HepG2 (cell line): ENCODE measurements around the gene SNF8. TPM values are rescaled to one million over a fixed set of nuclear protein-coding genes. Genes with fewer than 3 reads are reported as not detected.

Experiments used
- ARNT2 ChIP-seq: sonication (generic); formaldehyde crosslinking; IDR thresholded peaks from 2 replicates; pipeline ENCODE4 v1.8.0; 2022; ENCODE audit warnings: mild to moderate bottlenecking, low read depth, missing genetic modification reagents, moderate library complexity
- EEA1 ChIP-seq: sonication (generic); formaldehyde crosslinking; IDR thresholded peaks from 2 replicates; pipeline ENCODE4 v1.5.1; 2020; ENCODE audit warnings: mild to moderate bottlenecking, missing genetic modification reagents, borderline replicate concordance
- GATAD2A ChIP-seq: IDR thresholded peaks from 2 replicates; pipeline ENCODE4 v1.6.1; 2016
- HMG20A ChIP-seq: IDR thresholded peaks from 2 replicates; pipeline ENCODE4 v1.6.1; 2016; ENCODE audit warnings: borderline replicate concordance
- KAT2B ChIP-seq: fragments of 150-350 bp; IDR thresholded peaks from 2 replicates; pipeline ENCODE4 v1.6.1; 2014; ENCODE audit warnings: low read depth, low read length, borderline replicate concordance
- NKX3-1 ChIP-seq: sonication (generic); formaldehyde crosslinking; IDR thresholded peaks from 2 replicates; pipeline ENCODE4 v1.5.0; 2020; ENCODE audit warnings: missing genetic modification reagents
- REPIN1 ChIP-seq: sonication (generic); formaldehyde crosslinking; IDR thresholded peaks from 2 replicates; pipeline ENCODE4 v1.8.0; 2022; ENCODE audit warnings: missing genetic modification reagents, low read depth, mild to moderate bottlenecking, borderline replicate concordance
- SALL2 ChIP-seq: sonication (generic); formaldehyde crosslinking; IDR thresholded peaks from 2 replicates; pipeline ENCODE4 v1.8.1; 2023; ENCODE audit warnings: mild to moderate bottlenecking, missing genetic modification reagents, inconsistent platforms
- TOE1 ChIP-seq: sonication (generic); formaldehyde crosslinking; IDR thresholded peaks from 2 replicates; pipeline ENCODE4 v1.4.0; 2020; ENCODE audit warnings: mild to moderate bottlenecking, missing genetic modification reagents
- ZEB1 ChIP-seq: IDR thresholded peaks from 2 replicates; pipeline ENCODE4 v1.6.1; 2012; ENCODE audit warnings: mild to moderate bottlenecking, low read depth, inconsistent platforms; ENCODE audit not compliant: insufficient replicate concordance
- ZFP62 ChIP-seq: sonication (generic); formaldehyde crosslinking; IDR thresholded peaks from 2 replicates; pipeline ENCODE4 v1.4.0; 2020; ENCODE audit warnings: missing genetic modification reagents
- ZNF772 ChIP-seq: sonication (generic); formaldehyde crosslinking; IDR thresholded peaks from 2 replicates; pipeline ENCODE4 v1.5.0; 2020; ENCODE audit warnings: mild to moderate bottlenecking, missing genetic modification reagents
- polyA plus RNA-seq, 8 experiments: library from polyadenylated mRNA; depleted of rRNA in 3 of 8; stranded (reverse) in 7 of 8; unstranded in 1 of 8; fragments of >200 nt; fragmentation: Illumina TruSeq in 4 of 8; extraction: Trizol in 4 of 8; gene quantifications; 2 replicates each; pipeline versions ENCODE4 v1.2.1 to v1.2.3, GENCODE V29; 2011 to 2016; ENCODE audit warnings: low read depth in 4 of 8, missing spikeins in 1 of 8, mixed read lengths in 1 of 8; ENCODE audit not compliant: insufficient read depth in 1 of 8
- total RNA-seq, 5 experiments: library from RNA; depleted of rRNA; stranded (reverse); fragments of >200 nt; fragmentation: Illumina TruSeq; extraction: Trizol; gene quantifications; 2 replicates each; pipeline ENCODE4 v1.2.3, GENCODE V29; 2016; ENCODE audit warnings: low read depth in 1 of 5
- TF ChIP-seq, protein P1 (sequence below): sonication (generic); formaldehyde crosslinking; IDR thresholded peaks from 2 replicates; pipeline ENCODE4 v1.4.0; 2020; ENCODE audit warnings: low read depth, mild to moderate bottlenecking, missing genetic modification reagents
- TF ChIP-seq, protein P2 (sequence below): sonication (generic); formaldehyde crosslinking; IDR thresholded peaks from 2 replicates; pipeline ENCODE4 v1.5.0; 2020; ENCODE audit warnings: mild to moderate bottlenecking, missing genetic modification reagents, borderline replicate concordance
- TF ChIP-seq, protein P3 (sequence below): IDR thresholded peaks from 2 replicates; pipeline ENCODE4 v1.6.1; 2016; ENCODE audit warnings: missing biosample characterization, missing genetic modification reagents, low read depth
- TF ChIP-seq, protein P4 (sequence below): sonication (generic); formaldehyde crosslinking; conservative IDR thresholded peaks from 2 replicates; pipeline ENCODE4 v1.8.0; 2022; ENCODE audit warnings: mild to moderate bottlenecking, moderate library complexity, missing genetic modification reagents
- TF ChIP-seq, protein P5 (sequence below): sonication (generic); formaldehyde crosslinking; IDR thresholded peaks from 2 replicates; pipeline ENCODE4 v1.5.1; 2020; ENCODE audit warnings: missing genetic modification reagents, mild to moderate bottlenecking, borderline replicate concordance
- TF ChIP-seq, protein P6 (sequence below): sonication (generic); formaldehyde crosslinking; conservative IDR thresholded peaks from 2 replicates; pipeline ENCODE4 v1.4.0; 2020; ENCODE audit warnings: missing genetic modification reagents

SNF8 gene
- total and polyA plus RNA-seq, 2 of the 13 experiments (the other 11 are each of a cell fraction or from before 2014, with no cell fraction given): 114 to 153 TPM

DNA sequence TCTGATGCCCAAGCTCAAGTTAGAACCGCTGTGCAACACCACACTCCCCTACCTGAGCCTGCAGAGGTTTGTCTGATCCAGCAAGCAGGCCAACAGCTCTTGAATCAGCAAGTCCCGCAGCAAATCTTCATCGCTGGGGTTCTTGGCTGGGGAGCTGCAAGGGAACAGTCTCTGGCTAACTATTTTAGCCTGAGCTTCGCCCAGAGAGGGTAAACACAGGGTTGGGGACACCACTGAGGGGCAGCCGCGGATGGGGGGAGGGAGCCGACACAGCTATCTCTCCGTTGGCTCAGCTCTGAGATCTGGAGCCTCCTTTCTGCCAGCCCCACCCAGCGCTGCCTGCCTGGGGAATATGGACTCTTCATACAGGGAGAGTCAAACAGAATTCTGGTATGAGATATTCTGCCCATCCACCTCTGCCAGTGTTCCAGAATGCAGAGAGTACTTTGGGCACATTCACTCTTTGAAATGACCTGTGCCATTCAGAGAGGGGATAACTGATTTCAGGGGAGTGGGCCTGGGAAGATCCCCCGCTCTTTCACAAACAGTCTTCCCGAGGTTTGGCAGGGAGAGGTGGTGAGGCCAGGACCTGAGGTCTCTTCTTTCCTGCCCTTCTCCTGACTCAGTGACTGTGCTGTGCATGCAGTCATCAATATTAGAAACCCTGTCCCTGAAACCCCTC lies 16.3 kb upstream of the SNF8 start (continued):
- TF ChIP-seq, protein P1, sequence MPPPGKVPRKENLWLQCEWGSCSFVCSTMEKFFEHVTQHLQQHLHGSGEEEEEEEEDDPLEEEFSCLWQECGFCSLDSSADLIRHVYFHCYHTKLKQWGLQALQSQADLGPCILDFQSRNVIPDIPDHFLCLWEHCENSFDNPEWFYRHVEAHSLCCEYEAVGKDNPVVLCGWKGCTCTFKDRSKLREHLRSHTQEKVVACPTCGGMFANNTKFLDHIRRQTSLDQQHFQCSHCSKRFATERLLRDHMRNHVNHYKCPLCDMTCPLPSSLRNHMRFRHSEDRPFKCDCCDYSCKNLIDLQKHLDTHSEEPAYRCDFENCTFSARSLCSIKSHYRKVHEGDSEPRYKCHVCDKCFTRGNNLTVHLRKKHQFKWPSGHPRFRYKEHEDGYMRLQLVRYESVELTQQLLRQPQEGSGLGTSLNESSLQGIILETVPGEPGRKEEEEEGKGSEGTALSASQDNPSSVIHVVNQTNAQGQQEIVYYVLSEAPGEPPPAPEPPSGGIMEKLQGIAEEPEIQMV (CRISPR knock-in tag): no peak
- TF ChIP-seq TOE1: no peak
- no peak for TF ChIP-seq KAT2B
- TF ChIP-seq, protein P2, sequence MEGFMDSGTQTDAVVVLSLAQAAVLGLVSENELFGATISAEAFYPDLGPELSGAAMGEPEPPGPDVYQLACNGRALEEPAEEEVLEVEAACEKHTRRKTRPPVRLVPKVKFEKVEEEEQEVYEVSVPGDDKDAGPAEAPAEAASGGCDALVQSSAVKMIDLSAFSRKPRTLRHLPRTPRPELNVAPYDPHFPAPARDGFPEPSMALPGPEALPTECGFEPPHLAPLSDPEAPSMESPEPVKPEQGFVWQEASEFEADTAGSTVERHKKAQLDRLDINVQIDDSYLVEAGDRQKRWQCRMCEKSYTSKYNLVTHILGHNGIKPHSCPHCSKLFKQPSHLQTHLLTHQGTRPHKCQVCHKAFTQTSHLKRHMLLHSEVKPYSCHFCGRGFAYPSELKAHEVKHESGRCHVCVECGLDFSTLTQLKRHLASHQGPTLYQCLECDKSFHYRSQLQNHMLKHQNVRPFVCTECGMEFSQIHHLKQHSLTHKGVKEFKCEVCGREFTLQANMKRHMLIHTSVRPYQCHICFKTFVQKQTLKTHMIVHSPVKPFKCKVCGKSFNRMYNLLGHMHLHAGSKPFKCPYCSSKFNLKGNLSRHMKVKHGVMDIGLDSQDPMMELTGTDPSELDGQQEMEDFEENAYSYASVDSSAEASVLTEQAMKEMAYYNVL (CRISPR knock-in tag): peak; percentile 36; the same call in 1 of the 2 replicates
- TF ChIP-seq, protein P3, sequence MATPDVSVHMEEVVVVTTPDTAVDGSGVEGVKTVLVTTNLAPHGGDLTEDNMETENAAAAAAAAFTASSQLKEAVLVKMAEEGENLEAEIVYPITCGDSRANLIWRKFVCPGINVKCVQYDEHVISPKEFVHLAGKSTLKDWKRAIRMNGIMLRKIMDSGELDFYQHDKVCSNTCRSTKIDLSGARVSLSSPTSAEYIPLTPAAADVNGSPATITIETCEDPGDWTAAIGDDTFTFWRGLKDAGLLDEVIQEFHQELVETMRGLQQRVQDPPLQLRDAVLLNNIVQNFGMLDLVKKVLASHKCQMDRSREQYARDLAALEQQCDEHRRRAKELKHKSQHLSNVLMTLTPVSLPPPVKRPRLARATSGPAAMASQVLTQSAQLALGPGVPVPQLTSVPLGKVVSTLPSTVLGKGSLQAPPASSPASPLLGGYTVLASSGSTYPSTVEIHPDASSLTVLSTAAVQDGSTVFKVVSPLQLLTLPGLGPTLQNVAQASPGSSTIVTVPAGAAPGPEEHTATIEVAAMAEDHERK (CRISPR knock-in tag): no peak
- TF ChIP-seq REPIN1 (CRISPR knock-in tag): peak; percentile 55; the same call in 1 of the 2 replicates
- TF ChIP-seq, protein P4, sequence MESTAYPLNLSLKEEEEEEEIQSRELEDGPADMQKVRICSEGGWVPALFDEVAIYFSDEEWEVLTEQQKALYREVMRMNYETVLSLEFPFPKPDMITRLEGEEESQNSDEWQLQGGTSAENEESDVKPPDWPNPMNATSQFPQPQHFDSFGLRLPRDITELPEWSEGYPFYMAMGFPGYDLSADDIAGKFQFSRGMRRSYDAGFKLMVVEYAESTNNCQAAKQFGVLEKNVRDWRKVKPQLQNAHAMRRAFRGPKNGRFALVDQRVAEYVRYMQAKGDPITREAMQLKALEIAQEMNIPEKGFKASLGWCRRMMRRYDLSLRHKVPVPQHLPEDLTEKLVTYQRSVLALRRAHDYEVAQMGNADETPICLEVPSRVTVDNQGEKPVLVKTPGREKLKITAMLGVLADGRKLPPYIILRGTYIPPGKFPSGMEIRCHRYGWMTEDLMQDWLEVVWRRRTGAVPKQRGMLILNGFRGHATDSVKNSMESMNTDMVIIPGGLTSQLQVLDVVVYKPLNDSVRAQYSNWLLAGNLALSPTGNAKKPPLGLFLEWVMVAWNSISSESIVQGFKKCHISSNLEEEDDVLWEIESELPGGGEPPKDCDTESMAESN (CRISPR knock-in tag): no peak
- no peak for TF ChIP-seq EEA1 (CRISPR knock-in tag)
- TF ChIP-seq ARNT2: no peak
- TF ChIP-seq ZEB1: no peak
- TF ChIP-seq GATAD2A: no peak
- TF ChIP-seq, protein P5, sequence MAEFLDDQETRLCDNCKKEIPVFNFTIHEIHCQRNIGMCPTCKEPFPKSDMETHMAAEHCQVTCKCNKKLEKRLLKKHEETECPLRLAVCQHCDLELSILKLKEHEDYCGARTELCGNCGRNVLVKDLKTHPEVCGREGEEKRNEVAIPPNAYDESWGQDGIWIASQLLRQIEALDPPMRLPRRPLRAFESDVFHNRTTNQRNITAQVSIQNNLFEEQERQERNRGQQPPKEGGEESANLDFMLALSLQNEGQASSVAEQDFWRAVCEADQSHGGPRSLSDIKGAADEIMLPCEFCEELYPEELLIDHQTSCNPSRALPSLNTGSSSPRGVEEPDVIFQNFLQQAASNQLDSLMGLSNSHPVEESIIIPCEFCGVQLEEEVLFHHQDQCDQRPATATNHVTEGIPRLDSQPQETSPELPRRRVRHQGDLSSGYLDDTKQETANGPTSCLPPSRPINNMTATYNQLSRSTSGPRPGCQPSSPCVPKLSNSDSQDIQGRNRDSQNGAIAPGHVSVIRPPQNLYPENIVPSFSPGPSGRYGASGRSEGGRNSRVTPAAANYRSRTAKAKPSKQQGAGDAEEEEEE (CRISPR knock-in tag): no peak
- 0 out of 2 replicates have a peak, but pooled peaks have one; percentile 41 for TF ChIP-seq ZNF772 (CRISPR knock-in tag)
- TF ChIP-seq SALL2: no peak
- no peak for TF ChIP-seq HMG20A (CRISPR knock-in tag)
- peak; percentile 57; the same call in 1 of the 2 replicates for TF ChIP-seq NKX3-1
- TF ChIP-seq, protein P6, sequence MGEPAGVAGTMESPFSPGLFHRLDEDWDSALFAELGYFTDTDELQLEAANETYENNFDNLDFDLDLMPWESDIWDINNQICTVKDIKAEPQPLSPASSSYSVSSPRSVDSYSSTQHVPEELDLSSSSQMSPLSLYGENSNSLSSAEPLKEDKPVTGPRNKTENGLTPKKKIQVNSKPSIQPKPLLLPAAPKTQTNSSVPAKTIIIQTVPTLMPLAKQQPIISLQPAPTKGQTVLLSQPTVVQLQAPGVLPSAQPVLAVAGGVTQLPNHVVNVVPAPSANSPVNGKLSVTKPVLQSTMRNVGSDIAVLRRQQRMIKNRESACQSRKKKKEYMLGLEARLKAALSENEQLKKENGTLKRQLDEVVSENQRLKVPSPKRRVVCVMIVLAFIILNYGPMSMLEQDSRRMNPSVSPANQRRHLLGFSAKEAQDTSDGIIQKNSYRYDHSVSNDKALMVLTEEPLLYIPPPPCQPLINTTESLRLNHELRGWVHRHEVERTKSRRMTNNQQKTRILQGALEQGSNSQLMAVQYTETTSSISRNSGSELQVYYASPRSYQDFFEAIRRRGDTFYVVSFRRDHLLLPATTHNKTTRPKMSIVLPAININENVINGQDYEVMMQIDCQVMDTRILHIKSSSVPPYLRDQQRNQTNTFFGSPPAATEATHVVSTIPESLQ: no peak
- TF ChIP-seq ZFP62 (CRISPR knock-in tag): no peak
